Middle frontal gyrus (tissue), 1 donor: ENCODE measurements around the gene HYKK.
A peak's percentile ranks its signal among the peaks of the same experiment; 100 is the strongest.
"Not testable (repeated sequence)": the region's sequence is repeated elsewhere in the genome, so short reads cannot be mapped to it uniquely, and the experiment has no call there.

Source experiments
- DNase-seq: peaks from one replicate; pipeline ENCODE4 v3.0.0-alpha.2; 2015; ENCODE audit warnings: low spot score; ENCODE audit errors: extremely low spot score

HYKK gene

DNA sequence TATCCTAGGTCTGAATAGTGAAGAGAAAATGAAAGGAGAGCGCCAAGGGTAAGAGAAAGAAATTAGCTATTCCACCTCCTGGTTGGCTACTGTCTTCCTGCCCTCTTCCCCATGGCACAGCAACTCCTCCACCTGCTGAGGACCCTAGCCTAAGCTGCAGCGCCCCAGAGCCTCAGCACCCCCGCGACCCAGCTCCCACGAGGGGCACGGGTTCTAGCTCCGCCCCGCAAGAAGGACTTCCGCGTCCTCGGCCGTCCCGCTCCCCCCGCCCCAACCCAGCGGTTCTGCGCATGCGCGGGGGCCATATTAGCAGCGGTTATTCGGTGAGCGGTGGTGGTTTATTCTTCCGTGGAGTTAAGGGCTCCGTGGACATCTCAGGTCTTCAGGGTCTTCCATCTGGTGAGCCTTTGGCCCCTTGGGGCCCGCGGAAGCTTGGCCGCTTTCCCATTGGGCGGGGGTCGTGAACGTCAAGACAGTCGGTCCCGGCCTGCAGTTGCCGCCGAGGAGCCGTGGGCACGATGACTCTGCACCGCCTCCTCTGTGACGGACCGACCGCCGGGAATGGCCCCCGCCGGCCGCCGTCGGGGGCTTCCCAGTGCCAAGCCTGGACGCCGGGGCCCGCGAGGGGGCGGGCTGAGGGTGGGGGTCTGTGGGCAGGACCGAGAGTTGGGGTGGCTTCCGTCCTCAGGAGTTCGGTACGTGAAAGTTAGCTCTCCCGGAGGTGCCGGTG is 32.9 kb downstream of the HYKK start, which contains the start of gene PSMA4:
PSMA4 (plus strand) TSS at position 304 of the 730 bp plus-strand sequence. CDS start 1,484 bp downstream, outside the sequence.
- peak; percentile 80 for DNase-seq

DNA sequence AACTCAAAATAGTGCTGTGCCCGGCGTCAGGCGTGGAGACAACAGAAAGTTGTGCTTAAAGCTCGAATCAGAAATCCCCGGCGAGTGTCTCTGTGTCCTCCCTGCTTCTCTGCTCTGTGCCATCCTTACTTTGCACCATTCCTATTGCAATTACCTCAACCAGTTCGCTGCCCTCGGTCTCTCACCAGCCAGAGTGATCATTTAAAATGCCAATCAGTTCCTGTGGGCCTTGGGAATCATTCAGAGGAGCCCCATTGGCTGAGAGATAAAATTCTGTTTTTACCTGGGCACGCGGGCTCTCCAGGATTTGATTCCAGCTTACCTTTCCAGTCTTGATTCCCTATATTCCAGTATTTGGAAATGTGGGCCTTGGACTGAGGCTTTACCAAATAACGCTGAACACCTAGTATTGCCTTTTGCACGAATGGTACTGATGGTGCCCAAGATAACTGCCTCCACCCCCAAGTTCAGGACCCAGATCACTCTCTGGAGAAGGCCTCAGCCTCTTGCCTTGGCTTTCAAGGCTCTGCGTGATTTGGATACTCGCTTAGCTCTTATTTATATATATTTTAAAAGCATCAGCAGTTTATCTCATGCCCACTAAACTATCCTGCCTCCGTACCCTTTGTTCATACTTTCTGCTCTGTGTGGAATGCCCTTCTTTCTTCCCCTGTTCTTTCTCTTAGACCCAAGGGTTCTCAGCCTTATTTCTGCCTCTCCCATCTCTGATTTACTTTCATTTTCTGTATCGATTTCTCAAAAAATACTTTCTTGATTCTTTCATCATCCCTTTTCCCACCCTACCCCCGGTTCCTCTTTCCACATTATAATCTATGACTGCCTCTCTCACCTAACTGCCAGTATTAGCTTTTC is 33.7 kb downstream of the HYKK start:
- DNase-seq: no peak

DNA sequence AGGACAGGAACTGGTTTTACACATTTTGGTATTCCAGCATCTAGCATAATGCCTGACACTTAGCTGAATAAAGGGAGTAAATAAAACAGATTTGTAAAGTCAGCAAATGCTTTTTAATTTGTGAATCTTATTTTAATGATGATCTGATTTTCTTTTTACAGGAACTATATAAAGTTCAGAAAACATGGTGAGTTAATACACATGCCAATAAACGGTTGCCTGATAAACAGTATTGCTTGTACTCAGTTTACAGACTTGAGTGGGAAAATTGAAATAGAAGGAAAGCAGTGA is 34.3 kb downstream of the HYKK start:
- DNase-seq: no peak

GRCh38 chr15:78542647-78543046 is 35.3 kb downstream of the HYKK start:
- DNase-seq: no peak

DNA sequence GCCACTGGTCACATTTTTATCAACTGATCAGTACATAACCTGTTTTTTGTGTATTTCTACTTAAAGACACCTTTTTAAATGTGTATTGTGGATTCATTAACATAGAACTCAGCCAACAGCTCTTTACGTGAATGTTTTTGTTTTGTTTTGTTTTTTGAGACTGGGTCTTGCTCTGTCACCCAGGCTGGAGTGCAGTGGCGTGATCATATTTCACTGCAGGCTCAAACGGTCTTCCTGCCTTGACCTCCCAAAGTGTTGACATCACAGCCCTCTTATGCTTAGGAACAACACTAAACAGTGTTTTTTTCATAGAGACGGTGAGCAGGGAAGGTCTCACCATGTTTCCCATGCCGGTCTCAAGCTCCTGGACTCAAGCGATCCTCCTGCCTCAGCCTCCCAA is 42.8 kb downstream of the HYKK start:
- no peak for DNase-seq

- no peak for DNase-seq
Observed at GRCh38 chr15:78550815-78551214, 43.4 kb downstream of the HYKK start.

- DNase-seq: no peak
Observed at GRCh38 chr15:78551902-78552301, 44.5 kb downstream of the HYKK start.

DNA sequence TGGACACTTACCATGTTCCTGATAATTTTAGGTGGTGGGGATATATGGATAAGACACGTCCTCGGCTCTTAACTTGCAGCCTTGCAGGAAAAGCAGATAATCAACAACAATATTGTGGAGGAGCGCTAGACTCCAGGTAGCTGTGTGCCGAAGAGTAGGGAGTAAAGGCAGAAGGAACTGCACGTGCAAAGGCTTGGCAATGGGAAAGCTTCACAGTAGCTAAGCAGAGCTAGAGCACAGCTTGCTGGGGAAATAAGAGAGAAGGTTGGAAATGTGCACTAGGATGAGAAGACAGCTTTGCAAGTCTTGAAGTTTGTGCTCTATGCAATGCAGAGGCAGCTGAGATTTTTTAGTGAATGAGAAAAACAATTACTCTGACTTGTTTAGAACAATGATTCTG is 45.2 kb downstream of the HYKK start:
- no peak for DNase-seq

DNA sequence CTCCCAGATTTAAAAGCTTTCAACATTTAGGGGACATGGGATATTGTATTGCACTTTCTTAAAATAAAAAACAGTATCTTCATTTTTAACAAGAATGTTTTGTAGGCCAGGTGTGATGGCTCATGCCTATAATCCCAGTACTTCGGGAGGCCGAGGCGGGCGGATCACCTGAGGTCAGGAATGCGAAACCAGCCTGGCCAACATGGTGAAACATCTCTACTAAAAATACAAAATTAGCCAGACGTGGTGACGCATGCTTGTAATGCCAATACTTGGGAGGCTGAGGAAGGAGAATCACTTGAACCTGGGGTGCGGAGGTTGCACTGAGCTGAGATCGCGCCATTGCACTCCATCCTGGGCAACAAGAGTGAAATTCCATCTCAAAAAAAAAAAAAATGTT is 52.8 kb downstream of the HYKK start:
- not testable (repeated sequence) for DNase-seq

GRCh38 chr15:78561490-78561889 is 54.1 kb downstream of the HYKK start:
- no peak for DNase-seq

DNA sequence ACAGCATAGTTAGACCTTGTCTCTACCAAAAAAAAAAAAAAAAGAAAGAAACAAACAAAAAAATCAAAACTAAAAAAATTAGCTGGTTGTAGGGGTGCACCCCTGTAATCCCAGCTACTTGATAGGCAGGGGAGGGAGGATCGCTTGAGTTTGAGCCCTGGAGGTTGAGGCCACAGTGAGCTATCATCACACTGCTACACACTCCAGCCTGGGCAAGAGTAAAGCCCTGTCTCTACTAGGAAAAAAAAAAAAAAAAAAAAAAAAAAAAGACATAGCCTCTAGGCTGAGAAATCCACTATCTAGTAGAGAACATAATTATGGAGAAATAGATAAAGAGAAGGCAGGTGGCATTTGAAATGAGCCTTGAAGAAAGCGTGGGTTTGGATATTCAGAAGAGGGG is 55.7 kb downstream of the HYKK start:
- DNase-seq: no peak

GRCh38 chr15:78564743-78565096 is 57.3 kb downstream of the HYKK start:
- DNase-seq: no peak

- no peak for DNase-seq
Observed at GRCh38 chr15:78565097-78565950, 57.9 kb downstream of the HYKK start, which contains the start of gene CHRNA5. CHRNA5 (plus strand) TSS chr15:78565520; CDS start chr15:78565720, 200 bp downstream.

- no peak for DNase-seq
Observed at GRCh38 chr15:78565951-78566774, 58.8 kb downstream of the HYKK start.

DNA sequence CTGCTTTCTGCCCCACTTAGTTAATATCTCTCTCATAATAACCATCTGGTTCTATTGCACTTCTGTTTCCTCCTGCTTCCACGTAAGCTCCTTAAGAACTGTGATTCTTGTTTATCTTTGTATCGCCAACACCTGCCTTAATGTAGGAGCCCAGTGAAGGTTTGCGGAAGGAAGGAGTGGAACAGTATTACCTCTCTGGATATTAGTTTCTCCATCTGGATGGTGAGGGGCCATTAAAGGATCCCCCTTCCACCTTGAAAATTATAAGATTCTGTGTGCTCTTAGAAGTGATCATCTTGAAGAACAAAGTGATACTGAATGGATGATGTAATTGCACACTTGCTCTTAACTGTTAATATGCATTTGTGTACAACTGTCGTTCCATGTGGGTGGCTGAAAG is 60.2 kb downstream of the HYKK start:
- no peak for DNase-seq

- DNase-seq: no peak
Observed at GRCh38 chr15:78570710-78571109, 63.3 kb downstream of the HYKK start.

GRCh38 chr15:78571382-78571781 is 64.0 kb downstream of the HYKK start:
- no peak for DNase-seq

DNA sequence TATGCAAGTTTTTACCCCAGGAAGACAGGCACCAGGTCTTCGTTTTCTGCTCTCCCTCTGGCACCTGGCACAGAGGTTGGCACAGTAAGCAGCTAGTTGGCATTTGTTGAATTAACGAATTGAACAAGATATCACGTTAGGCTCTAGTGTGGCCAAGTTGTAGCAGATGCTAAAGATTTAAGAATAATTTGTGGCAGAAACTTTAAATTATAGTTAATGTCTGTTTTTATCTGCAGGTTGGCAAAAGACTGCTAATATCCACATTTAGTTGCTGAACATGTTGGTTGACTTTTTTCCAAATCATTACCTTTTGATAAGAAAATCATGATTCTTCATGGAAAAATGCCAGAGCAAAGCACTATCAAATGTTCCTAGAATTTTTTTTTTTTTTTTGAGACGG is 66.0 kb downstream of the HYKK start:
- no peak for DNase-seq

GRCh38 chr15:78574944-78575343 is 67.6 kb downstream of the HYKK start:
- no peak for DNase-seq
